ENCODE data around the gene LRRC4C. TPM values are rescaled to one million over a fixed set of nuclear protein-coding genes. Genes with fewer than 3 reads are reported as not detected.

LRRC4C gene
- polyA plus RNA-seq, 1 of the 3 experiments (the other 2 are of a cell fraction), result 0.16 TPM

DNA sequence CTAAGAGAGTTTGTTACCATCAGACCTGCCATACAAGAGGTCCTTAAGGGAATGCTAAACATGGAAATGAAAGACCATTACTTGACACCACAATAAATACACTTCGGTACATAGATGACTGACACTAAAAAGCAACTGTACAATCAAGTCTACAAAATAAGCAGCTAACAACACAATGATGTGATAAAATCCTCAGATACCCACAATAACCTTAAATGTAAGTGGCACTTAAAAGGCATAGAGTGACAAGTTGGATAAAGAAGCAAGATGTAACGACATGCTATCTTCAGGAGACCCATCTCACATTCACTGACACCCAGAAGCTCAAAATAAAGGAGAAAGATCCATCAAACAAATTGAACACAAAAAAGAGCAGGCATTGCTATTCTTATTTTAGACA, 107.6 kb downstream of the LRRC4C start (continued):
- TF ChIP-seq, protein P1, sequence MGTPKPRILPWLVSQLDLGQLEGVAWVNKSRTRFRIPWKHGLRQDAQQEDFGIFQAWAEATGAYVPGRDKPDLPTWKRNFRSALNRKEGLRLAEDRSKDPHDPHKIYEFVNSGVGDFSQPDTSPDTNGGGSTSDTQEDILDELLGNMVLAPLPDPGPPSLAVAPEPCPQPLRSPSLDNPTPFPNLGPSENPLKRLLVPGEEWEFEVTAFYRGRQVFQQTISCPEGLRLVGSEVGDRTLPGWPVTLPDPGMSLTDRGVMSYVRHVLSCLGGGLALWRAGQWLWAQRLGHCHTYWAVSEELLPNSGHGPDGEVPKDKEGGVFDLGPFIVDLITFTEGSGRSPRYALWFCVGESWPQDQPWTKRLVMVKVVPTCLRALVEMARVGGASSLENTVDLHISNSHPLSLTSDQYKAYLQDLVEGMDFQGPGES (IDR thresholded peaks at IDR 0.05; ENCODE audit: low read depth, low read length), result no peak
- TF ChIP-seq TAF1 (IDR thresholded peaks at IDR 0.05; ENCODE audit: borderline replicate concordance, low read depth, low read length) (no peak), MXI1 (IDR thresholded peaks at IDR 0.05; ENCODE audit: low read depth, low read length) (no peak), FOXJ3 (CRISPR knock-in tag; IDR thresholded peaks at IDR 0.05) (no peak), TEAD4 (IDR thresholded peaks at IDR 0.05; ENCODE audit: borderline replicate concordance, insufficient read depth) (no peak), CHD2 (IDR thresholded peaks at IDR 0.05; ENCODE audit: low read length, partially characterized antibody) (no peak), ELF1 (IDR thresholded peaks at IDR 0.05) (no peak), YY1 (IDR thresholded peaks at IDR 0.05; ENCODE audit: low read depth) (no peak)
- TF ChIP-seq, protein P2, sequence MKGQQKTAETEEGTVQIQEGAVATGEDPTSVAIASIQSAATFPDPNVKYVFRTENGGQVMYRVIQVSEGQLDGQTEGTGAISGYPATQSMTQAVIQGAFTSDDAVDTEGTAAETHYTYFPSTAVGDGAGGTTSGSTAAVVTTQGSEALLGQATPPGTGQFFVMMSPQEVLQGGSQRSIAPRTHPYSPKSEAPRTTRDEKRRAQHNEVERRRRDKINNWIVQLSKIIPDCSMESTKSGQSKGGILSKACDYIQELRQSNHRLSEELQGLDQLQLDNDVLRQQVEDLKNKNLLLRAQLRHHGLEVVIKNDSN (IDR thresholded peaks at IDR 0.05; ENCODE audit: borderline replicate concordance, low read depth), result no peak

DNA sequence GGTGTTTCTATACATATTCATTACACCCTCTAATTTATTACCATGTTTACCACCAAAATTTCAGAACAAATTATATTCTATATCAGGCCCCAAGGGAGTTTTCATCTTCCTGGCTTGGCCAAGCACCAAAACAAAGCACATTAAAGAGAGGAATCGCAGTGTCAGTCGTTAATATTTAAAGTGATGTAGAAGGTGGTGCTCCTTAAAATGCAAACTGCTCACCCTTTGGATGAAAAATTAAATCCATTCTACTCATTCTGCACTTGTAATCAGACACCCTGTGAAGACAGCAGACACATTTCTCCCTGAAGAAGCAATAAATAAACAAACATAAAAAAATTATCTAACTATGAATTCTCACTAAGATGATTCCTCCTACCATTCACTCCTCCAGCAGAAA, 113.4 kb downstream of the LRRC4C start:
- POLR2A ChIA-PET, result no interaction called here
- Histone ChIP-seq H3K27me3 (ENCODE audit: insufficient read depth) (no peaks in the 10 kb centered on the region), H3F3A (replicated peaks; ENCODE audit: insufficient read depth) (no peaks in the 10 kb centered on the region), H3K79me2 (ENCODE audit: insufficient read depth) (no peaks in the 10 kb centered on the region), H3K4me3 (ENCODE audit: low read depth in 2 of 2, low read length in 1 of 2) (no peak overlapping the region), H3K9me3 (no peaks in the 10 kb centered on the region), H3K4me2 (no peak overlapping the region), H2AFZ (ENCODE audit: low read depth) (no peak overlapping the region), H3K4me1 (ENCODE audit: control insufficient read depth in 1 of 2, insufficient read depth in 2 of 2, low read depth in 1 of 2, low read length in 1 of 2) (no peaks in the 10 kb centered on the region), H3K9ac (no peak overlapping the region), H3K36me3 (replicated peaks in 1 of 2; ENCODE audit: control insufficient read depth in 1 of 2, insufficient read depth in 2 of 2, low read length in 1 of 2) (no peaks in the 10 kb centered on the region), H3K27ac (ENCODE audit: low read depth in 2 of 2, low read length in 1 of 2) (no peak overlapping the region), H3K9me2 (no peaks in the 10 kb centered on the region), H4K20me1 (ENCODE audit: insufficient read depth) (no peaks in the 10 kb centered on the region)
- TF ChIP-seq, protein P1 (IDR thresholded peaks at IDR 0.05; ENCODE audit: low read depth, low read length), result no peak
- TF ChIP-seq FOSL2 (IDR thresholded peaks at IDR 0.05; ENCODE audit: borderline replicate concordance, low read depth), result no peak
- no peak for DNase-seq
- CTCF ChIA-PET, result no interaction called here
- 0% methylated on average over 2 of the region's 2 CpGs for WGBS (ENCODE audit: low lambda C conversion rate)

DNA sequence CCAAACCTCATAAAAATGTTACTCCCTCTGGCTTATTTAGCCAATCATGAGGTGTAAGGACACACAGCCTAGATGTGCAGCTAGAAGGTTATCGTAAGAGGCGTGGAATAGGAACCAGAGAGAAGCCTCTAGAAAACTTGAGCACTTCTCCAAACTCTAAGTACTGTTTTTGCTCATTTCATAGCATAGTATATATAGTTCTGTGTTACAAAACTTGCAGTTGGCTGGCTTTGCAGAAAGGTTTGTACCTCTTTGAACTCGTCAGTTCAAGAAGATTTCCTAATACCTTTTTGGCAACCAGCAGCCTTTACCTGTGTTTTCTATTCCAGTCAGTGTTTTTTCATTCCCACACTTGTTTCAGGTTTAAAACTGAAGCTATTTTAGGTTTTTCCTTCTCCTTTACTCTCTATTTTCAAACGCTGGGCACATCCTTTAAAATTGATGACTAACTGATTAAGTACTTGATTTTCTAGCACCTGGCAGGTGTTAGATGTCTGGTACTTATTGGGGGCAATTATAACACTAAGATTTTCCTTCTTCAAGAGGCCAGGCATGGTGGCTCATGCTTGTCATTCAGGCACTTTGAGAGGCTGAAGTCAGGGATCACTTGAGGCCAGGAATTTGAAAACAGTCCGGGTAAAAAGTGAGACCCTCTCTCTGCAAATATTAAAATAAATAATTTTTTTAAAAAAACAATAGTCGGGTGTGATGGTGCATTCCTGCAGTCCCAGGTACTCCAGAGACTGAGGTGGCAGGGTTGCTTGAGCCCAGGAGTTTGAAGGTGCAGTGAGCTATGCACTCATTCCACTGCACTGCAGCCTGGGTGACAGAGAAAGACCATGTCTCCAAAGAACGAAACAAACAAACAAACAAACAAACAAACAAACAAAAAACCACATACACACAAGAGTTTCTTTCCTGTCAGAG, 125.2 kb downstream of the LRRC4C start:
- DNase-seq, result no peak
- no peaks in the 10 kb centered on the region for H3K4me1 ChIP-seq (ENCODE audit: control insufficient read depth in 1 of 2, insufficient read depth in 2 of 2, low read depth in 1 of 2, low read length in 1 of 2)
- no peaks in the 10 kb centered on the region for H3K27me3 ChIP-seq (ENCODE audit: insufficient read depth)
- no peak for TF ChIP-seq GABPA (IDR thresholded peaks at IDR 0.05; ENCODE audit: low read depth)
- TF ChIP-seq, protein P3, sequence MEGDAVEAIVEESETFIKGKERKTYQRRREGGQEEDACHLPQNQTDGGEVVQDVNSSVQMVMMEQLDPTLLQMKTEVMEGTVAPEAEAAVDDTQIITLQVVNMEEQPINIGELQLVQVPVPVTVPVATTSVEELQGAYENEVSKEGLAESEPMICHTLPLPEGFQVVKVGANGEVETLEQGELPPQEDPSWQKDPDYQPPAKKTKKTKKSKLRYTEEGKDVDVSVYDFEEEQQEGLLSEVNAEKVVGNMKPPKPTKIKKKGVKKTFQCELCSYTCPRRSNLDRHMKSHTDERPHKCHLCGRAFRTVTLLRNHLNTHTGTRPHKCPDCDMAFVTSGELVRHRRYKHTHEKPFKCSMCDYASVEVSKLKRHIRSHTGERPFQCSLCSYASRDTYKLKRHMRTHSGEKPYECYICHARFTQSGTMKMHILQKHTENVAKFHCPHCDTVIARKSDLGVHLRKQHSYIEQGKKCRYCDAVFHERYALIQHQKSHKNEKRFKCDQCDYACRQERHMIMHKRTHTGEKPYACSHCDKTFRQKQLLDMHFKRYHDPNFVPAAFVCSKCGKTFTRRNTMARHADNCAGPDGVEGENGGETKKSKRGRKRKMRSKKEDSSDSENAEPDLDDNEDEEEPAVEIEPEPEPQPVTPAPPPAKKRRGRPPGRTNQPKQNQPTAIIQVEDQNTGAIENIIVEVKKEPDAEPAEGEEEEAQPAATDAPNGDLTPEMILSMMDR (IDR thresholded peaks at IDR 0.05), result no peak
- WGBS (ENCODE audit: low lambda C conversion rate), result 4% methylated on average over 7 of the region's 7 CpGs
- no peaks in the 10 kb centered on the region for H3K36me3 ChIP-seq (replicated peaks in 1 of 2; ENCODE audit: control insufficient read depth in 1 of 2, insufficient read depth in 2 of 2, low read length in 1 of 2)
- ChIA-PET POLR2A (no interaction called here), CTCF (no interaction called here)
- no peak overlapping the region for H3K27ac ChIP-seq (ENCODE audit: low read depth in 2 of 2, low read length in 1 of 2)
- H4K20me1 ChIP-seq (ENCODE audit: insufficient read depth), result no peaks in the 10 kb centered on the region
- H2AFZ ChIP-seq (ENCODE audit: low read depth), result no peak overlapping the region
- no peaks in the 10 kb centered on the region for H3K79me2 ChIP-seq (ENCODE audit: insufficient read depth)
- no peaks in the 10 kb centered on the region for H3F3A ChIP-seq (replicated peaks; ENCODE audit: insufficient read depth)
- no peaks in the 10 kb centered on the region for H3K9me2 ChIP-seq
- no peak overlapping the region for H3K4me2 ChIP-seq
- no peaks in the 10 kb centered on the region for H3K9me3 ChIP-seq
- no peak overlapping the region for H3K9ac ChIP-seq
- H3K4me3 ChIP-seq (ENCODE audit: low read depth in 2 of 2, low read length in 1 of 2), result no peak overlapping the region

Data from SK-N-SH (cell line).